Cardiac ventricle fibroblast (primary cell): ENCODE measurements around the gene FYTTD1. TPM values are rescaled to one million over a fixed set of nuclear protein-coding genes. Genes with fewer than 3 reads are reported as not detected.

Experiments used
- total RNA-seq: library from RNA; depleted of rRNA; stranded (reverse); fragments of >200 nt; gene quantifications from 2 replicates; pipeline ENCODE4 v1.2.3, GENCODE V29; 2015

FYTTD1 gene
- total RNA-seq: 38.3 and 38.7 TPM in 2 replicates

GRCh38 chr3:197749601-197750395, at the start of gene FYTTD1:
Gene FYTTD1 (plus strand): TSS chr3:197749883. CDS start chr3:197749972, 89 bp downstream.

GRCh38 chr3:197736491-197737318, 13.0 kb upstream of the FYTTD1 start, which contains the start of gene RUBCN:
Gene RUBCN (minus strand): TSS chr3:197736904. CDS start chr3:197736719, 185 bp downstream.

GRCh38 chr3:197791113-197791891, 41.6 kb downstream of the FYTTD1 start, which contains the start of gene LRCH3:
Gene LRCH3 (plus strand): TSS chr3:197791254. CDS start chr3:197791279, 25 bp downstream.

Other genes starting within 250 kb of the FYTTD1 start
- gene BDH1, start 193.9 kb upstream of the FYTTD1 start, total RNA-seq: 0.94 and 3.7 TPM in 2 replicates
- 18.1 and 18.5 TPM in 2 replicates for gene RUBCN, start 13.0 kb upstream of the FYTTD1 start, total RNA-seq
- 28.6 and 28.7 TPM in 2 replicates for gene LRCH3, start 41.4 kb downstream of the FYTTD1 start, total RNA-seq
- gene RPL35A, start 200.3 kb downstream of the FYTTD1 start, total RNA-seq: 594 and 762 TPM in 2 replicates
- gene LMLN, start 210.3 kb downstream of the FYTTD1 start, total RNA-seq: 5.1 and 11.3 TPM in 2 replicates